Measurements from ENCODE around the gene AFM. TPM values are rescaled to one million over a fixed set of nuclear protein-coding genes. Genes with fewer than 3 reads are reported as not detected.

Gene AFM
- total and polyA plus RNA-seq, 10 of the 15 experiments (the other 5 are each of a cell fraction or from before 2014, with no cell fraction given), result not detected

DNA sequence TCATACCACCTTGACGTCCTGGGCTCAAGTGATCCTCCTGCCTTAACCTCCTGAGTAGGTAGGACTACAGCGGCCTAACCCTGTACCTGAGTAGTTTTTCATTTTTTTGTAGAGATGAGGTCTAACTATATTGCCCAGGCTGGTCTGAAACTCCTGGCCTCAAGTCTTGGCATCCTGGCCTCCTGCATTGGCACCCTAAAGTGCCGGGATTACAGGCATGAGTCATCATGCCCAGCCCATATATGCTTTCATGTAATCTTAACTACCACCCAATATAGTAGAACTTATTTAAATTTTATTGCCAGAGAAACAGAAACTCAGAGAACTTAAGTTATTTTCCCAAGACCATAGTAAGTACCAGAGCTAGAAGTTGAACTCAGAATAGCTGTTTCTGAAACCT lies 27.1 kb downstream of the AFM start (continued):
- TF ChIP-seq, protein P1, sequence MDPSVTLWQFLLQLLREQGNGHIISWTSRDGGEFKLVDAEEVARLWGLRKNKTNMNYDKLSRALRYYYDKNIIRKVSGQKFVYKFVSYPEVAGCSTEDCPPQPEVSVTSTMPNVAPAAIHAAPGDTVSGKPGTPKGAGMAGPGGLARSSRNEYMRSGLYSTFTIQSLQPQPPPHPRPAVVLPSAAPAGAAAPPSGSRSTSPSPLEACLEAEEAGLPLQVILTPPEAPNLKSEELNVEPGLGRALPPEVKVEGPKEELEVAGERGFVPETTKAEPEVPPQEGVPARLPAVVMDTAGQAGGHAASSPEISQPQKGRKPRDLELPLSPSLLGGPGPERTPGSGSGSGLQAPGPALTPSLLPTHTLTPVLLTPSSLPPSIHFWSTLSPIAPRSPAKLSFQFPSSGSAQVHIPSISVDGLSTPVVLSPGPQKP (IDR thresholded peaks at IDR 0.05; ENCODE audit: low read depth, low read length), result no peak

DNA sequence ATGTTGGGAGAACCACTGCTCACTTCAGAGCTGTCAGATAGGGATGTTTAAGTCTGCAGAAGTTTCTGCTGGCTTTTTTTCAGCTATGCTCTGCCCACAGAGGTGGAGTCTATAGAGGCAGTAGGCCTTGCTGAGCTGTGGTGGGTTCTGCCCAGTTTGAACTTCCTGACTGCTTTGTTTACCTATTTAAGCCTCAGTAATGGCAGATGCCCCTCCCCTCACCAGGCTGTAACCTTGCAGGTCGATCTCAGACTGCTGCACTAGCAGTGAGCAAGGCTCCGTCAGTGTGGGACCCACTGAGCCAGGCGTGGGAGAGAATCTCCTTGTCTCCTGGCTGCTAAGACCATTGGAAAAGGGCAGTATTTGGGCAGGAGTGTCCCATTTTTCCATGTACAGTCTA lies 36.8 kb downstream of the AFM start:
- no TSS peak for BruUV-seq (replicated peaks)
- no peaks in the 10 kb centered on the region for H3K79me2 ChIP-seq (ENCODE audit: control insufficient read depth, insufficient read depth, low read length)
- TF ChIP-seq RELA (IDR thresholded peaks at IDR 0.05; ENCODE audit: borderline replicate concordance, partially characterized antibody), result no peak
- TF ChIP-seq DPF2 (IDR thresholded peaks at IDR 0.05), result no peak
- TF ChIP-seq FOS (IDR thresholded peaks at IDR 0.05; ENCODE audit: borderline replicate concordance, extremely low read depth, insufficient read length), result no peak
- TF ChIP-seq TCF12 (IDR thresholded peaks at IDR 0.05; ENCODE audit: low read depth, low read length), result no peak
- no peak for TF ChIP-seq RFX5 (IDR thresholded peaks at IDR 0.05; ENCODE audit: low read depth, low read length)
- TF ChIP-seq, protein P2, sequence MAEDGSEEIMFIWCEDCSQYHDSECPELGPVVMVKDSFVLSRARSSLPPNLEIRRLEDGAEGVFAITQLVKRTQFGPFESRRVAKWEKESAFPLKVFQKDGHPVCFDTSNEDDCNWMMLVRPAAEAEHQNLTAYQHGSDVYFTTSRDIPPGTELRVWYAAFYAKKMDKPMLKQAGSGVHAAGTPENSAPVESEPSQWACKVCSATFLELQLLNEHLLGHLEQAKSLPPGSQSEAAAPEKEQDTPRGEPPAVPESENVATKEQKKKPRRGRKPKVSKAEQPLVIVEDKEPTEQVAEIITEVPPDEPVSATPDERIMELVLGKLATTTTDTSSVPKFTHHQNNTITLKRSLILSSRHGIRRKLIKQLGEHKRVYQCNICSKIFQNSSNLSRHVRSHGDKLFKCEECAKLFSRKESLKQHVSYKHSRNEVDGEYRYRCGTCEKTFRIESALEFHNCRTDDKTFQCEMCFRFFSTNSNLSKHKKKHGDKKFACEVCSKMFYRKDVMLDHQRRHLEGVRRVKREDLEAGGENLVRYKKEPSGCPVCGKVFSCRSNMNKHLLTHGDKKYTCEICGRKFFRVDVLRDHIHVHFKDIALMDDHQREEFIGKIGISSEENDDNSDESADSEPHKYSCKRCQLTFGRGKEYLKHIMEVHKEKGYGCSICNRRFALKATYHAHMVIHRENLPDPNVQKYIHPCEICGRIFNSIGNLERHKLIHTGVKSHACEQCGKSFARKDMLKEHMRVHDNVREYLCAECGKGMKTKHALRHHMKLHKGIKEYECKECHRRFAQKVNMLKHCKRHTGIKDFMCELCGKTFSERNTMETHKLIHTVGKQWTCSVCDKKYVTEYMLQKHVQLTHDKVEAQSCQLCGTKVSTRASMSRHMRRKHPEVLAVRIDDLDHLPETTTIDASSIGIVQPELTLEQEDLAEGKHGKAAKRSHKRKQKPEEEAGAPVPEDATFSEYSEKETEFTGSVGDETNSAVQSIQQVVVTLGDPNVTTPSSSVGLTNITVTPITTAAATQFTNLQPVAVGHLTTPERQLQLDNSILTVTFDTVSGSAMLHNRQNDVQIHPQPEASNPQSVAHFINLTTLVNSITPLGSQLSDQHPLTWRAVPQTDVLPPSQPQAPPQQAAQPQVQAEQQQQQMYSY (CRISPR knock-in tag; IDR thresholded peaks at IDR 0.05), result no peak
- no peak for TF ChIP-seq CBX3 (IDR thresholded peaks at IDR 0.05; ENCODE audit: borderline replicate concordance, low read depth)
- no peak for TF ChIP-seq IRF4 (IDR thresholded peaks at IDR 0.05; ENCODE audit: low read depth, low read length)
- TF ChIP-seq, protein P3, sequence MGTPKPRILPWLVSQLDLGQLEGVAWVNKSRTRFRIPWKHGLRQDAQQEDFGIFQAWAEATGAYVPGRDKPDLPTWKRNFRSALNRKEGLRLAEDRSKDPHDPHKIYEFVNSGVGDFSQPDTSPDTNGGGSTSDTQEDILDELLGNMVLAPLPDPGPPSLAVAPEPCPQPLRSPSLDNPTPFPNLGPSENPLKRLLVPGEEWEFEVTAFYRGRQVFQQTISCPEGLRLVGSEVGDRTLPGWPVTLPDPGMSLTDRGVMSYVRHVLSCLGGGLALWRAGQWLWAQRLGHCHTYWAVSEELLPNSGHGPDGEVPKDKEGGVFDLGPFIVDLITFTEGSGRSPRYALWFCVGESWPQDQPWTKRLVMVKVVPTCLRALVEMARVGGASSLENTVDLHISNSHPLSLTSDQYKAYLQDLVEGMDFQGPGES (IDR thresholded peaks at IDR 0.05), result no peak
- TF ChIP-seq PAX8 (IDR thresholded peaks at IDR 0.05), result no peak
- TF ChIP-seq PML (IDR thresholded peaks at IDR 0.05; ENCODE audit: low read length), result no peak
- TF ChIP-seq, protein P1 (IDR thresholded peaks at IDR 0.05; ENCODE audit: low read depth, low read length), result no peak
- TF ChIP-seq ASH2L (IDR thresholded peaks at IDR 0.05; ENCODE audit: borderline replicate concordance, low read depth), result no peak
- FAIRE-seq (no peak), ATAC-seq (no peak), DNase-seq (ENCODE audit: low read depth, low spot score) (no peak)
- no peak overlapping the region for H2AFZ ChIP-seq (ENCODE audit: control insufficient read depth, low read depth, low read length)
- ChIA-PET CTCF (no interaction called here), SMC1A (ENCODE audit: uncharacterized antibody, unreplicated experiment) (interaction anchor here (1.3 kb wide), 1 partner anchor 263 kb away, joined by 3 read pairs; no protein-coding TSS in a partner anchor), POLR2A (no interaction called here), RAD21 (ENCODE audit: unreplicated experiment) (no interaction called here)
- no peaks in the 10 kb centered on the region for H4K20me1 ChIP-seq (ENCODE audit: control insufficient read depth, insufficient read depth)
- intact Hi-C loops (cut with micrococcal nuclease; ENCODE audit: unreplicated experiment), result no loop called here
- H3K27me3 ChIP-seq (replicated peaks in 1 of 2; ENCODE audit: control insufficient read depth in 2 of 2, insufficient read depth in 2 of 2, low read length in 1 of 2), result no peaks in the 10 kb centered on the region
- H3K36me3 ChIP-seq (ENCODE audit: control insufficient read depth in 2 of 2, insufficient read depth in 2 of 2, low read length in 1 of 2), result no peaks in the 10 kb centered on the region
- no peaks in the 10 kb centered on the region for H3K4me1 ChIP-seq (ENCODE audit: control insufficient read depth, insufficient read depth, low read length)
- WGBS (ENCODE audit: insufficient coverage, insufficient replicate concordance, low lambda C conversion rate, missing lambda C conversion rate), result 38% methylated on average over 3 of the region's 3 CpGs
- no peak overlapping the region for H3K27ac ChIP-seq (ENCODE audit: control insufficient read depth, insufficient read depth)
- in situ Hi-C loops (cut with MboI), result loop anchor here (10.0 kb wide), 1 partner anchor 64 kb away; no protein-coding TSS in a partner anchor
- H3K4me3 ChIP-seq, result no peak overlapping the region
- H3K9ac ChIP-seq (ENCODE audit: control insufficient read depth, insufficient read depth, low read length), result no peak overlapping the region
- no peak overlapping the region for H3K4me2 ChIP-seq (ENCODE audit: control insufficient read depth, insufficient read depth)
- H3K9me3 ChIP-seq (replicated peaks; ENCODE audit: control insufficient read depth, insufficient read depth, low read length), result no peaks in the 10 kb centered on the region
